ENCODE measurements around the gene MCF2L. TPM values are rescaled to one million over a fixed set of nuclear protein-coding genes. Genes with fewer than 3 reads are reported as not detected.

MCF2L gene
- polyA plus RNA-seq, 1 experiment, result 0.02 TPM

DNA sequence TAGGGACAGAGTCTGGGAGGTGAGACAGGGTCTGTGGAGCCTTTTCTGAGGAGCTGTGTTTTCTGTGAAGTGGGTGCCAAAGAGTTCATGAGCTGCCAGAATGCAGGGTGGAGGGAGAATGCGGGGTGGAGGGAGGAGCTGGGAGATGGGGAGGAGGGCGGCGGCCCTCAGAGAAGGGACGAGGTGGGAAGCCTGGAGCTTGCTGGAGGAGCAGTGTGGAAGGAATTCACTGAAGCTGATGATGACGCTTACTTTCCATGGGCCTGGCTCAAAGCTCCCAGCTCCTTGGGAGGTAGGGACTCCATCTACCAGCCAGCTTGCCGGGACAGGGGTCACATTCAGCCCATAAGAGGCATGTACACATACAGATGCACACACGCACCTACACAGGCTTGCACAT lies 62.5 kb downstream of the MCF2L start:
- POLR2A ChIA-PET, result no interaction called here
- CTCF ChIA-PET, result interaction anchor here (1.8 to 3.8 kb wide), 2 partner anchors 89 to 95 kb away, joined by 7 to 16 read pairs; no protein-coding TSS in a partner anchor
- Histone ChIP-seq H3K36me3 (ENCODE audit: control insufficient read depth, insufficient read depth, low read length) (no peaks in the 10 kb centered on the region), H3K27me3 (ENCODE audit: control insufficient read depth, insufficient read depth, low read length) (peaks cover 6% of the 10 kb centered on the region), H3K4me3 (ENCODE audit: low read depth, low read length) (no peak overlapping the region)
- no peak for DNase-seq (ENCODE audit: low read depth)
- TF ChIP-seq, protein P1, sequence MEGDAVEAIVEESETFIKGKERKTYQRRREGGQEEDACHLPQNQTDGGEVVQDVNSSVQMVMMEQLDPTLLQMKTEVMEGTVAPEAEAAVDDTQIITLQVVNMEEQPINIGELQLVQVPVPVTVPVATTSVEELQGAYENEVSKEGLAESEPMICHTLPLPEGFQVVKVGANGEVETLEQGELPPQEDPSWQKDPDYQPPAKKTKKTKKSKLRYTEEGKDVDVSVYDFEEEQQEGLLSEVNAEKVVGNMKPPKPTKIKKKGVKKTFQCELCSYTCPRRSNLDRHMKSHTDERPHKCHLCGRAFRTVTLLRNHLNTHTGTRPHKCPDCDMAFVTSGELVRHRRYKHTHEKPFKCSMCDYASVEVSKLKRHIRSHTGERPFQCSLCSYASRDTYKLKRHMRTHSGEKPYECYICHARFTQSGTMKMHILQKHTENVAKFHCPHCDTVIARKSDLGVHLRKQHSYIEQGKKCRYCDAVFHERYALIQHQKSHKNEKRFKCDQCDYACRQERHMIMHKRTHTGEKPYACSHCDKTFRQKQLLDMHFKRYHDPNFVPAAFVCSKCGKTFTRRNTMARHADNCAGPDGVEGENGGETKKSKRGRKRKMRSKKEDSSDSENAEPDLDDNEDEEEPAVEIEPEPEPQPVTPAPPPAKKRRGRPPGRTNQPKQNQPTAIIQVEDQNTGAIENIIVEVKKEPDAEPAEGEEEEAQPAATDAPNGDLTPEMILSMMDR (IDR thresholded peaks at IDR 0.05; ENCODE audit: insufficient read depth, low read depth, low read length), result no peak

DNA sequence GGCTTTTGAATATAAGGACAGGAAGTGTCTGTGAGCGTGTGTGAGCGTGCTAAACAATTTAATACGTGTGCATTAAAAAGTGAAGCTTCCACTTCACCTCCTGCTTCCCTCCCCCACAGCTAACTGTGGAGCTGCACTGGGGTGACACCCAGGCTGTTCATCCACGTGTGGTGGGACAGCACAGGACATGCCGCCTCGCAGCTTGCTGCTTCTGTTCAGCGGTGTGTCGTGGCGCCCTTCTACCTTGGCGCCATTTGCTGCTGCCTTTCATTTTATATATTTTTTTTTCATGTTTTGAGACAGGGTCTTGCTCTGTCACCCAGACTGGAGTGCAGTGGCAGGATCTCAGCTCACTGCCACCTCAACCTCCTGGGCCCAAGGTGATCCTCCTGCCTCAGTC lies 63.3 kb downstream of the MCF2L start:
- TF ChIP-seq, protein P1 (IDR thresholded peaks at IDR 0.05; ENCODE audit: insufficient read depth, low read depth, low read length), result no peak
- DNase-seq (ENCODE audit: low read depth), result no peak
- ChIA-PET CTCF (interaction anchor here (1.8 to 3.8 kb wide), 2 partner anchors 89 to 96 kb away, joined by 7 to 16 read pairs; no protein-coding TSS in a partner anchor), POLR2A (no interaction called here)
- Histone ChIP-seq H3K27me3 (ENCODE audit: control insufficient read depth, insufficient read depth, low read length) (peaks cover 4% of the 10 kb centered on the region), H3K36me3 (ENCODE audit: control insufficient read depth, insufficient read depth, low read length) (no peaks in the 10 kb centered on the region), H3K4me3 (ENCODE audit: low read depth, low read length) (no peak overlapping the region)

DNA sequence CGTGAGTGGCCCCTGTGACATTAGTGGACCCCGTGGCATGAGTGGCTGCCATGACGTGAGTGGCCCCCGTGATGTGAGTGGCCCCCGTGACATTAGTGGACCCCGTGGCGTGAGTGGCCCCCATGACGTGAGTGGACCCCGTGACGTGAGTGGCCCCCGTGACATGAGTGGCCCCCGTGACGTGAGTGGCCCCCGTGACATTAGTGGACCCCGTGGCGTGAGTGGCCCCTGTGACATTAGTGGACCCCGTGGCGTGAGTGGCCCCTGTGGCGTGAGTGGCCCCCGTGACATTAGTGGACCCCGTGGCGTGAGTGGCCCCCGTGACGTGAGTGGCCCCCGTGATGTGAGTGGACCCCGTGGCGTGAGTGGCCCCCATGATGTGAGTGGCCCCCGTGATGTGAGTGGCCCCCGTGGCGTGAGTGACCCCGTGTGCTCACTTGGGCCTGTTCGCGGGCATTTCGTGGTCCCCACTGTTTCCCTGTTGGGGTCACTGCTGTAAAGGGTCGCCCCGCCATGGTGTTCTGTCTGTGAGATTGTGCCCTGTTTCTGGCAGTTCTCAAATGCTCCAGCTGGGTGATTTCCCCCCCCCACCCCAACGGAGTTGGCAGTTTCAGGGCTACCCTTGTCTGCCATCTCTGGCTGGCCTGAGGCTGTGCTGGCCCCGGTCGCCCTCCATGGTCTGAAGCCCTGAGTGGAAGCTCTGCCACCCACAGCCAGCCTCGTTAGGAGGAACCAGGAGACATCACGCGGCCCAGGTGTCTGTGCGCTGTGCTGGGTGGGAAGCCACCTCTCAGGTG lies 64.2 kb downstream of the MCF2L start:
- no peak for DNase-seq (ENCODE audit: low read depth)
- H3K36me3 ChIP-seq (ENCODE audit: control insufficient read depth, insufficient read depth, low read length), result no peaks in the 10 kb centered on the region
- ChIA-PET CTCF (interaction anchor here (0.6 to 1.9 kb wide), 4 partner anchors 9 to 339 kb away, joined by 3 to 5 read pairs (median 3); no protein-coding TSS in a partner anchor), POLR2A (no interaction called here)
- TF ChIP-seq, protein P1 (IDR thresholded peaks at IDR 0.05; ENCODE audit: insufficient read depth, low read depth, low read length), result no peak
- H3K4me3 ChIP-seq (ENCODE audit: low read depth, low read length), result no peak overlapping the region
- H3K27me3 ChIP-seq (ENCODE audit: control insufficient read depth, insufficient read depth, low read length), result peaks cover 4% of the 10 kb centered on the region

DNA sequence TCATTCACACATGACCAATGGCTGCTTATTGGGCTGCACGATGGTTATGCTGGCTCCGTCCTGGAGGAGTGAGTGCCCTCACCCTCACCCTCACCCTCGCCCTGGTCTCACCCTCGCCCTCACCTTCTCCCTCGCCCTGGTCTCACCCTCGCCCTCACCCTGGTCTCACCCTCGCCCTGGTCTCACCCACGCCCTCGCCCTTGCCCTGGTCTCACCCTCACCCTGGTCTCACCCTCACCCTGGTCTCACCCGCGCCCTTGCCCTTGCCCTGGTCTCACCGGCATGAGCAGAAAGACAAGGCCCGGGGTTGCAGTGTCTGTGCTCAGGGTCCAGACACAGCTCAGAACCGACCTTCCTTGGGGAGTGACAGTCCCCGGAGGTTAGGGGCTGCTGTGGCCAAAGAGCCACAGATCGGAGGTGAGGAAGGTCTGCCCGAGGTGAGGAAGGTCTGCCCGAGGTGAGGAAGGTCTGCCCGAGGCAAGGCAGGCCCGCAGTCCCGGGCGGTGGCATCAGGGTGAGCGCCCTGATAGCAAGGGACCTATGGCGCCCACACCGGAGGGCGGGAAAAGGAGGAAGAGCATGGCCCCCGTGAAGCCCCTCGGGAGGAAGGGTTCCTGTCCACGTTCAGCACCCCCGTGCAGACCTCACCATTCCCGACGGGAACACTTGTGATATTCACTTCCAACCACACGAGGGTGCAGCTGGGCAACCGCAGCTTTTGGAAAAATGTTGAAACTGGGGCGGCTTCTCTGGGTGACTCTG lies 65.6 kb downstream of the MCF2L start:
- ChIA-PET POLR2A (no interaction called here), CTCF (interaction anchor here (0.6 to 2.1 kb wide), 17 partner anchors 9 to 533 kb away, joined by 3 to 8 read pairs (median 4); partner anchors contain the start of gene CUL4A)
- H3K36me3 ChIP-seq (ENCODE audit: control insufficient read depth, insufficient read depth, low read length), result no peaks in the 10 kb centered on the region
- no peak for DNase-seq (ENCODE audit: low read depth)
- peaks cover 2% of the 10 kb centered on the region; the same call in 1 of the 2 replicates for H3K27me3 ChIP-seq (ENCODE audit: control insufficient read depth, insufficient read depth, low read length)
- H3K4me3 ChIP-seq (ENCODE audit: low read depth, low read length), result no peak overlapping the region
- TF ChIP-seq, protein P1 (IDR thresholded peaks at IDR 0.05; ENCODE audit: insufficient read depth, low read depth, low read length), result peak; percentile 78
